Neuronal stem cell (in vitro differentiated cells): ENCODE data around the gene SLC9A5.

ENCODE experiments used
- DNase-seq: peaks from one replicate; pipeline ENCODE4 v3.0.0-alpha.2; 2013; ENCODE audit warnings: low spot score
- H2AFZ ChIP-seq: one replicate; pipeline ENCODE4 v1.6.1; 2013; ENCODE audit warnings: mild to moderate bottlenecking, low read length, inconsistent platforms
- H2AK5ac ChIP-seq: 2 replicates; pipeline ENCODE4 v1.6.1; 2013; ENCODE audit warnings: low read depth, mild to moderate bottlenecking, inconsistent platforms, low read length, moderate library complexity, mixed read lengths
- H2BK120ac ChIP-seq: 2 replicates; pipeline ENCODE4 v1.6.1; 2013; ENCODE audit warnings: low read depth, mild to moderate bottlenecking, inconsistent platforms, low read length, moderate library complexity, mixed read lengths
- H2BK12ac ChIP-seq: one replicate; pipeline ENCODE4 v1.6.1; 2013; ENCODE audit warnings: low read length, inconsistent platforms
- H2BK15ac ChIP-seq: 2 replicates; pipeline ENCODE4 v1.6.1; 2013; ENCODE audit warnings: mild to moderate bottlenecking, low read length, inconsistent platforms, mixed read lengths
- H2BK5ac ChIP-seq: one replicate; pipeline ENCODE4 v1.6.1; 2013; ENCODE audit warnings: inconsistent platforms, mild to moderate bottlenecking, low read length, moderate library complexity
- H3K14ac ChIP-seq: one replicate; pipeline ENCODE4 v1.6.1; 2013; ENCODE audit warnings: low read length, inconsistent platforms
- H3K18ac ChIP-seq: 2 replicates; pipeline ENCODE4 v1.6.1; 2013; ENCODE audit warnings: low read length, inconsistent platforms
- H3K23ac ChIP-seq: 2 replicates; pipeline ENCODE4 v1.6.1; 2013; ENCODE audit warnings: low read depth, mild to moderate bottlenecking, mixed read lengths, low read length, inconsistent platforms; ENCODE audit not compliant: poor library complexity
- H3K27ac ChIP-seq: replicated peaks from 3 replicates; pipeline ENCODE4 v1.5.1; 2013; ENCODE audit warnings: low read length, inconsistent platforms
- H3K27me3 ChIP-seq, 3 experiments: 2 replicates each; pipeline ENCODE4 v1.6.1; 2013; ENCODE audit warnings: low read length in 3 of 3, mild to moderate bottlenecking in 2 of 3, inconsistent platforms in 1 of 3, low read depth in 1 of 3, mixed read lengths in 1 of 3, moderate library complexity in 1 of 3; ENCODE audit not compliant: control insufficient read depth in 3 of 3, insufficient read depth in 3 of 3
- H3K36me3 ChIP-seq, 2 donors: replicated peaks in 1 of 2; 2 replicates each; pipeline ENCODE4 v1.6.1; 2013; ENCODE audit warnings: low read length in 2 of 2; ENCODE audit not compliant: control insufficient read depth in 2 of 2, insufficient read depth in 2 of 2
- H3K4ac ChIP-seq: 2 replicates; pipeline ENCODE4 v1.6.1; 2013; ENCODE audit warnings: inconsistent platforms, mild to moderate bottlenecking, low read length, moderate library complexity
- H3K4me1 ChIP-seq, 2 donors: 1 replicate in 1 of 2; 2 replicates in 1 of 2; pipeline ENCODE4 v1.6.1; 2013; ENCODE audit warnings: low read length in 2 of 2, low read depth in 1 of 2; ENCODE audit not compliant: control insufficient read depth in 2 of 2, insufficient read depth in 1 of 2
- H3K4me2 ChIP-seq: one replicate; pipeline ENCODE4 v1.6.1; 2013; ENCODE audit warnings: mild to moderate bottlenecking, low read length, inconsistent platforms; ENCODE audit not compliant: insufficient read depth, poor library complexity, severe bottlenecking
- H3K4me3 ChIP-seq, 2 donors: 2 replicates each; pipeline ENCODE4 v1.5.1; 2013; ENCODE audit warnings: low read length in 2 of 2, mild to moderate bottlenecking in 2 of 2, inconsistent platforms in 1 of 2, moderate library complexity in 1 of 2
- H3K79me1 ChIP-seq: one replicate; pipeline ENCODE4 v1.6.1; 2013; ENCODE audit warnings: low read depth, mild to moderate bottlenecking, inconsistent platforms, low read length, moderate library complexity
- H3K9ac ChIP-seq: one replicate; pipeline ENCODE4 v1.6.1; 2013; ENCODE audit warnings: mild to moderate bottlenecking, low read depth, low read length, inconsistent platforms; ENCODE audit not compliant: poor library complexity
- H3K9me3 ChIP-seq, 2 donors: replicated peaks in 1 of 2; 2 replicates each; pipeline versions ENCODE3 to v1.6.1; 2013; ENCODE audit warnings: low read length in 2 of 2, mild to moderate bottlenecking in 2 of 2, inconsistent platforms in 1 of 2, low read depth in 1 of 2, mixed read lengths in 1 of 2, moderate library complexity in 1 of 2; ENCODE audit not compliant: control insufficient read depth in 2 of 2, insufficient read depth in 1 of 2
- H4K8ac ChIP-seq: one replicate; pipeline ENCODE4 v1.6.1; 2013; ENCODE audit warnings: low read depth, mild to moderate bottlenecking, inconsistent platforms, low read length, moderate library complexity
- H4K91ac ChIP-seq: one replicate; pipeline ENCODE4 v1.6.1; 2013; ENCODE audit warnings: low read length, low read depth, mild to moderate bottlenecking, inconsistent platforms; ENCODE audit not compliant: poor library complexity
- WGBS, 2 donors: extraction: QIAGEN DNeasy Blood & Tissue Kit; methylation state at CpG; one replicate each; pipeline ENCODE4 v1.1.7; 2013; ENCODE audit warnings: missing lambda C conversion rate in 2 of 2, mixed read lengths in 1 of 2; ENCODE audit not compliant: insufficient read length in 2 of 2, insufficient replicate concordance in 1 of 2; ENCODE audit errors: extremely low coverage in 2 of 2; 5-methylcytosine and 5-hydroxymethylcytosine counted together

SLC9A5 gene

DNA sequence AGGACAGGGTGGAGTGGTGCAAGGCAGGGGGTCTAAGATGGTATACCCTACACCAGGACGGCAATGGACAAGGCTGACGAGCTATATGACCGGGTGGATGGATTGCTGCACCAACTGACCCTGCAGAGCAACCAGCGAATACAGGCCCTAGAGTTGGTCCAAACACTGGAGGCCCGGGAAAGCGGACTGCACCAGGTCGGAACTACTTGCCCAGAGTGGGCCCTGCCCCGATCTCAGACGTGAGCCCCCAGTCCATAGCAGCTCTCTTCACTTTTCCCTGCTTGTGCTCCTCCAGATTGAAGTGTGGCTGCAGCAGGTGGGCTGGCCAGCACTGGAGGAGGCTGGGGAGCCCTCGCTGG lies 33.6 kb downstream of the SLC9A5 start:
- H2BK12ac ChIP-seq = no peak overlapping the region
- no peak overlapping the region for H4K8ac ChIP-seq
- H4K91ac ChIP-seq = no peak overlapping the region
- H3K4me3 ChIP-seq = no peak overlapping the region
- no peak overlapping the region for H3K27ac ChIP-seq
- no peak overlapping the region for H2AFZ ChIP-seq
- H3K4me2 ChIP-seq = no peak overlapping the region
- no peak overlapping the region for H2BK120ac ChIP-seq
- peak overlapping the region; percentile 43 for H2AK5ac ChIP-seq
- no peak overlapping the region for H2BK5ac ChIP-seq
- H3K9ac ChIP-seq = no peak overlapping the region
- H3K27me3 ChIP-seq = peaks cover 0 to 69% (median 11%) of the 10 kb centered on the region in 3 experiments
- H3K23ac ChIP-seq = peak overlapping the region; percentile 25
- no peaks in the 10 kb centered on the region for H3K9me3 ChIP-seq
- no peaks in the 10 kb centered on the region for H3K4me1 ChIP-seq
- H3K79me1 ChIP-seq = no peaks in the 10 kb centered on the region
- no CpG with 5 or more reads among the region's 10 CpGs for WGBS, 2 donors
- H3K14ac ChIP-seq = no peak overlapping the region
- H2BK15ac ChIP-seq = no peak overlapping the region
- no peak overlapping the region for H3K4ac ChIP-seq
- H3K36me3 ChIP-seq = no peaks in the 10 kb centered on the region
- no peak overlapping the region for H3K18ac ChIP-seq
- no peak for DNase-seq

DNA sequence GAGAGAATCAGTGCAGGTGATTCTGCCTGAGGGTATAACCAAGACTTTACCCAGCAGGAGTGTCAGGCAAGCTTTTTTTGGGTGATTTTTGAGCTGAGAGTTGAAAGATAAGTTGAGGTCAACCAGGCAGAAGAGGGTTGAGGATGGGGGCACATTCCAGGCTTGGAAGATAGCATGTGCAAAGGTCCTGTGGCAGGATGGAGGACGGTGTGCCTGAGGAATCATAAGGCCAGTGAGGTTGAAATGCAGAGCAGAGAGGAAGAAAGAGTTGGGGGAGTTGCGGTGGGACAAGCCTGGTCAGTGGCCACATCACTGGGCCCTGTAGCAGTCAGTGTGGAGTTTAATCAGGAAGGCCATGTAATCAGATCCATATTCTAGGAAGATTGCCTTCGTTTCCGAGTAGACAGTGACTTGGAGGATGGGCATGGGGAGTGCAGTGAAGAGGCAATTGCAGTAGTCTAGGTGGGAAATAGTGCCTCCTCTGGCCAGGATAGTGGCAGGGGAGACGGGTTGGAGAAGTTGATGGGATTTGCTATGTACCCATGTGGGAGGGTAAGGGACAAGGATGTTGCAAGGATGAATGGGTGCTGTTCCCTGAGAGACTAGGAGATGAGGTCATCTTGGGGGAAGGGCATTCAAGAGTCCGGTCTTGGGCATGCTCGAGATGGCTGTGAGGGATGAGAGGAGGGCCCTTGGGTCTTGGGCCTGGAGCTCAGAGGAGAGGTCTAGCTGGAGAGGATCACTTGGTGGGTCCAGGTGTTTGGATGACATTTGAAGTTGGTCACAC lies 34.5 kb downstream of the SLC9A5 start:
- Histone ChIP-seq H3K9me3 (no peaks in the 10 kb centered on the region), H3K4me3 (no peak overlapping the region), H2BK15ac (no peak overlapping the region), H3K14ac (no peak overlapping the region), H2AK5ac (no peak overlapping the region), H3K27ac (no peak overlapping the region), H3K36me3 (no peaks in the 10 kb centered on the region), H3K9ac (no peak overlapping the region), H3K4ac (no peak overlapping the region), H3K4me1 (no peaks in the 10 kb centered on the region), H2BK12ac (no peak overlapping the region), H3K27me3 (peaks cover 0 to 64% (median 11%) of the 10 kb centered on the region in 3 experiments), H3K23ac (no peak overlapping the region), H3K18ac (no peak overlapping the region), H2BK120ac (no peak overlapping the region), H4K91ac (no peak overlapping the region), H4K8ac (no peak overlapping the region), H3K79me1 (no peaks in the 10 kb centered on the region), H2AFZ (no peak overlapping the region), H2BK5ac (no peak overlapping the region), H3K4me2 (no peak overlapping the region)
- whole genome bisulfite sequencing, 2 donors = no CpG with 5 or more reads among the region's 7 CpGs
- DNase-seq = no peak

DNA sequence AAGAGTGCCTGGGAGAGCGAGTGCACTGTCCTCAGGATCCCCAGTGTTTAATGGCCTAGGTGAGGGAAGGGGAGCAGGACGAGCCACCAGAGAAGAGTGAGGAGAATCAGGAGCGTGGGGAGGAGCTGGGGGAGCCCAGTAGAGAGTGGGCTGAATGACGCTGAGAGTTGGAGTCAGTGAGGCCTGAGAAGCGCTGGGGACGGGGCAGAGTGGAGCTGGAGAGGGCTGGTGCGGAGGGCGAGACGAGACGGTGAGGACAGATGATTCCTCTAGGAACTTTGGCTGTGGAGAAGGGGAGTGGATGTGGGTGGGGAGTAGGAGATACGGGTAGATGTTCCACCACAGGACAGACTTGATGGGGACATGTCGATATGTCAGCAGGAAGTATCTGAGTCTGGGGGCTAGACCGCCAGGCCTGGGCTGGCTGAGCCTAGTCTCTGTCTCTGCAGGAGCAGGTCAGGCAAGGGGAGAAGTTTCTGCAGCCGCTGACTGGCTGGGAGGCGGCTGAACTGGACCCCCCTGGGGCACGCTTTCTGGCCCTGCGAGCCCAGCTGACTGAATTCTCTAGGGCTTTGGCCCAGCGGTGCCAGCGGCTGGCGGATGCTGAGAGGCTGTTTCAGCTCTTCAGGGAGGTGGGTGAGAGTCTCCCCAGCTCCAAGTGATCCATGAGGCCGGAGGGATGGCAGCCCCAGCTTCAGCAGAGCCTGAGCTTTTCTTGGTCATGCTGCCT lies 35.2 kb downstream of the SLC9A5 start:
- no peak overlapping the region for H2BK120ac ChIP-seq
- H3K18ac ChIP-seq = peak overlapping the region; percentile 9
- H4K91ac ChIP-seq = no peak overlapping the region
- H3K4me3 ChIP-seq = no peak overlapping the region
- H3K79me1 ChIP-seq = no peaks in the 10 kb centered on the region
- H3K4me2 ChIP-seq = no peak overlapping the region
- H2AK5ac ChIP-seq = peak overlapping the region; percentile 49
- no peak overlapping the region for H4K8ac ChIP-seq
- no peak overlapping the region for H3K27ac ChIP-seq
- H3K27me3 ChIP-seq = peaks cover 0 to 57% (median 7%) of the 10 kb centered on the region in 3 experiments
- H3K23ac ChIP-seq = peak overlapping the region; percentile 5
- no peak overlapping the region for H2AFZ ChIP-seq
- H2BK15ac ChIP-seq = peak overlapping the region; percentile 27
- H3K9me3 ChIP-seq = no peaks in the 10 kb centered on the region
- H2BK5ac ChIP-seq = no peak overlapping the region
- no peak overlapping the region for H3K14ac ChIP-seq
- H3K4ac ChIP-seq = no peak overlapping the region
- no peaks in the 10 kb centered on the region for H3K36me3 ChIP-seq
- no peaks in the 10 kb centered on the region for H3K4me1 ChIP-seq
- no peak for DNase-seq
- H2BK12ac ChIP-seq = no peak overlapping the region
- no peak overlapping the region for H3K9ac ChIP-seq
- no CpG with 5 or more reads among the region's 21 CpGs for WGBS, 2 donors
